IMR-90 (cell line): ENCODE measurements around the gene BRCA1. TPM values are rescaled to one million over a fixed set of nuclear protein-coding genes. Genes with fewer than 3 reads are reported as not detected.

Source experiments
- ATAC-seq: fragments of 200-7000 bp; cut with Tn5 transposase; 2 replicates; pipeline ENCODE4 v1.9.1; 2020; ENCODE audit warnings: low read depth, mild to moderate bottlenecking, moderate library complexity
- BruUV-seq: library from RNA; stranded (reverse); fragments of 400-500 nt; replicated peaks from 2 replicates; lab custom pipeline; 2021; lab: Mats Ljungman, UMichigan
- CTCF ChIA-PET: fragments of 300-600 bp; formaldehyde crosslinking; extraction: SDS; loops from one replicate; lab custom pipeline; 2021; ENCODE audit warnings: antibody characterized with exemption; lab: Yijun Ruan, JAX
- POLR2A ChIA-PET: fragments of 300-600 bp; sonication (Branson Sonifier 250); formaldehyde crosslinking; loops from one replicate; lab custom pipeline; 2022; ENCODE audit warnings: antibody characterized with exemption; ENCODE audit not compliant: unreplicated experiment; lab: Charles Lee
- DNase-seq: peaks from one replicate; pipeline ENCODE4 v3.0.0; 2013
- H2AFZ ChIP-seq: replicated peaks from 2 replicates; pipeline ENCODE3; 2013; ENCODE audit warnings: low read length, mild to moderate bottlenecking; ENCODE audit not compliant: poor library complexity
- H2AK5ac ChIP-seq: 2 replicates; pipeline ENCODE4 v1.6.1; 2013; ENCODE audit warnings: low read depth, low read length, inconsistent platforms
- H2AK9ac ChIP-seq: replicated peaks from 2 replicates; pipeline ENCODE3; 2013; ENCODE audit warnings: mild to moderate bottlenecking, low read depth, low read length, moderate library complexity; ENCODE audit not compliant: poor library complexity
- H2BK120ac ChIP-seq: 2 replicates; pipeline ENCODE4 v1.6.1; 2013; ENCODE audit warnings: low read depth, low read length, inconsistent platforms
- H2BK15ac ChIP-seq: 3 replicates; pipeline ENCODE4 v1.6.1; 2013; ENCODE audit warnings: low read depth, low read length, inconsistent platforms
- H2BK20ac ChIP-seq: 2 replicates; pipeline ENCODE4 v1.6.1; 2013; ENCODE audit warnings: low read depth, mild to moderate bottlenecking, inconsistent platforms, low read length, moderate library complexity
- H2BK5ac ChIP-seq: 2 replicates; pipeline ENCODE4 v1.6.1; 2013; ENCODE audit warnings: mild to moderate bottlenecking, low read depth, low read length, inconsistent platforms; ENCODE audit not compliant: poor library complexity, severe bottlenecking
- H3K14ac ChIP-seq: replicated peaks from 2 replicates; pipeline ENCODE4 v1.6.1; 2013; ENCODE audit warnings: low read depth, low read length, inconsistent platforms
- H3K18ac ChIP-seq: 2 replicates; pipeline ENCODE4 v1.6.1; 2013; ENCODE audit warnings: low read depth, low read length, control low read depth
- H3K23ac ChIP-seq: 2 replicates; pipeline ENCODE4 v1.6.1; 2013; ENCODE audit warnings: low read depth, low read length, inconsistent platforms
- H3K27ac ChIP-seq: 2 replicates; pipeline ENCODE4 v1.5.1; 2013; ENCODE audit warnings: mild to moderate bottlenecking, control low read depth, low read length; ENCODE audit not compliant: insufficient read depth
- H3K27me3 ChIP-seq: 2 replicates; pipeline ENCODE4 v1.6.1; 2013; ENCODE audit warnings: low read length; ENCODE audit not compliant: control insufficient read depth, insufficient read depth
- H3K36me3 ChIP-seq: 2 replicates; pipeline ENCODE4 v1.6.1; 2013; ENCODE audit warnings: low read length, mixed read lengths; ENCODE audit not compliant: control insufficient read depth, insufficient read depth
- H3K4ac ChIP-seq: 2 replicates; pipeline ENCODE4 v1.6.1; 2013; ENCODE audit warnings: low read depth, low read length, inconsistent platforms
- H3K4me1 ChIP-seq: 2 replicates; pipeline ENCODE4 v1.6.1; 2013; ENCODE audit warnings: low read length, mixed read lengths; ENCODE audit not compliant: control insufficient read depth, insufficient read depth
- H3K4me2 ChIP-seq: 2 replicates; pipeline ENCODE4 v1.6.1; 2013; ENCODE audit warnings: low read depth, mild to moderate bottlenecking, control low read depth, low read length, moderate library complexity
- H3K4me3 ChIP-seq: 2 replicates; pipeline ENCODE4 v1.5.1; 2013; ENCODE audit warnings: low read depth, mild to moderate bottlenecking, control low read depth, low read length, moderate library complexity; ENCODE audit not compliant: insufficient read depth
- H3K56ac ChIP-seq: 2 replicates; pipeline ENCODE4 v1.6.1; 2013; ENCODE audit warnings: low read length, inconsistent platforms; ENCODE audit not compliant: insufficient read depth; ENCODE audit errors: extremely low read depth
- H3K79me1 ChIP-seq, 2 experiments: 2 replicates each; pipeline ENCODE4 v1.6.1; 2013; ENCODE audit warnings: low read length in 2 of 2, inconsistent platforms in 1 of 2, low read depth in 1 of 2
- H3K9ac ChIP-seq: 2 replicates; pipeline ENCODE4 v1.6.1; 2013; ENCODE audit warnings: low read depth, low read length, control low read depth
- H3K9me1 ChIP-seq: 2 replicates; pipeline ENCODE4 v1.6.1; 2013; ENCODE audit warnings: low read length, inconsistent platforms; ENCODE audit not compliant: insufficient read depth
- H3K9me3 ChIP-seq: 2 replicates; pipeline ENCODE4 v1.6.1; 2013; ENCODE audit warnings: low read length; ENCODE audit not compliant: control insufficient read depth, insufficient read depth
- H4K20me1 ChIP-seq: 2 replicates; pipeline ENCODE4 v1.6.1; 2013; ENCODE audit warnings: low read length, inconsistent platforms; ENCODE audit not compliant: insufficient read depth
- H4K5ac ChIP-seq: 2 replicates; pipeline ENCODE4 v1.6.1; 2013; ENCODE audit warnings: mild to moderate bottlenecking, low read depth, low read length, control low read depth
- H4K8ac ChIP-seq, 2 experiments: 2 replicates each; pipeline ENCODE4 v1.6.1; 2013; ENCODE audit warnings: low read depth in 2 of 2, low read length in 2 of 2, control low read depth in 1 of 2, inconsistent platforms in 1 of 2
- H4K91ac ChIP-seq: 2 replicates; pipeline ENCODE4 v1.6.1; 2013; ENCODE audit warnings: low read depth, low read length, inconsistent platforms; ENCODE audit not compliant: insufficient read depth
- BHLHE40 ChIP-seq: fragments of 150-350 bp; IDR thresholded peaks from 2 replicates; pipeline ENCODE4 v1.6.1; 2016; ENCODE audit warnings: mild to moderate bottlenecking, low read depth, low read length
- CEBPB ChIP-seq: IDR thresholded peaks from 2 replicates; pipeline ENCODE4 v1.6.1; 2012; ENCODE audit warnings: low read depth, low read length, improper control_type of control experiment
- CHD1 ChIP-seq: IDR thresholded peaks from 2 replicates; pipeline ENCODE4 v1.6.1; 2012; ENCODE audit warnings: low read depth, low read length, improper control_type of control experiment
- FOS ChIP-seq: fragments of 150-350 bp; IDR thresholded peaks from 2 replicates; pipeline ENCODE4 v1.6.1; 2016; ENCODE audit warnings: low read depth, low read length
- MAZ ChIP-seq: IDR thresholded peaks from 2 replicates; pipeline ENCODE4 v1.6.1; 2012; ENCODE audit warnings: low read depth, mild to moderate bottlenecking, low read length, improper control_type of control experiment, moderate library complexity, borderline replicate concordance
- MXI1 ChIP-seq: IDR thresholded peaks from 2 replicates; pipeline ENCODE4 v1.6.1; 2012; ENCODE audit warnings: low read depth, mild to moderate bottlenecking, low read length, moderate library complexity, borderline replicate concordance
- NFE2L2 ChIP-seq: fragments of 150-350 bp; IDR thresholded peaks from 2 replicates; pipeline ENCODE4 v1.6.1; 2016; ENCODE audit warnings: low read depth, mild to moderate bottlenecking, low read length
- POLR2A ChIP-seq: IDR thresholded peaks from 2 replicates; pipeline ENCODE4 v1.6.1; 2012; ENCODE audit warnings: mild to moderate bottlenecking, low read depth, low read length
- RAD21 ChIP-seq: IDR thresholded peaks from 2 replicates; pipeline ENCODE4 v1.6.1; 2012; ENCODE audit warnings: low read length, improper control_type of control experiment
- RFX5 ChIP-seq: IDR thresholded peaks from 2 replicates; pipeline ENCODE4 v1.8.0; 2012; ENCODE audit warnings: low read depth, mild to moderate bottlenecking, low read length, moderate library complexity
- SMC3 ChIP-seq: fragments of 150-350 bp; IDR thresholded peaks from 2 replicates; pipeline ENCODE4 v1.6.1; 2016; ENCODE audit warnings: low read depth, mild to moderate bottlenecking, antibody characterized with exemption, low read length, moderate library complexity
- WGBS, 2 experiments: methylation state at CpG; one replicate each; pipeline versions ENCODE4 v1.1.5 to v1.1.7; 2013; ENCODE audit warnings: missing lambda C conversion rate in 2 of 2; ENCODE audit not compliant: insufficient read length in 1 of 2; ENCODE audit errors: extremely low coverage in 2 of 2; 5-methylcytosine and 5-hydroxymethylcytosine counted together
- dilution Hi-C: fragments of 300-500 bp; cut with HindIII; formaldehyde crosslinking; loops from one replicate; pipeline ENCODE4 v1.14.3; 2018; ENCODE audit warnings: low sequenced_read_pairs; ENCODE audit not compliant: unreplicated experiment
- in situ Hi-C: fragments of 300-500 bp; cut with MboI; formaldehyde crosslinking; loops from 3 replicates; pipeline ENCODE4 v1.14.3; 2019; ENCODE audit warnings: low sequenced_read_pairs, inconsistent platforms, mixed read lengths
- intact Hi-C: fragments of 100-400 bp; cut with micrococcal nuclease; formaldehyde crosslinking; loops from 2 replicates; pipeline ENCODE4 v1.10.0; 2022
- polyA plus RNA-seq, 3 experiments: library from polyadenylated mRNA; depleted of rRNA; stranded (reverse); fragments of >200 nt; gene quantifications; 2 replicates each; pipeline ENCODE4 v1.2.3, GENCODE V29; 2012; ENCODE audit warnings: low replicate concordance in 1 of 3
- total RNA-seq: library from RNA; depleted of rRNA; stranded (reverse); fragments of >200 nt; gene quantifications from 2 replicates; pipeline ENCODE4 v1.2.3, GENCODE V29; 2012
- TF ChIP-seq, protein P1 (sequence below): conservative IDR thresholded peaks from 2 replicates; pipeline ENCODE4 v1.5.1; 2012; ENCODE audit warnings: mild to moderate bottlenecking, low read depth, low read length, improper control_type of control experiment
- TF ChIP-seq, protein P2 (sequence below): fragments of 150-350 bp; IDR thresholded peaks from 2 replicates; pipeline ENCODE4 v1.6.1; 2016; ENCODE audit warnings: low read depth, mild to moderate bottlenecking, low read length, moderate library complexity, borderline replicate concordance

Gene BRCA1
- total and polyA plus RNA-seq, 2 of the 4 experiments (the other 2 are of a cell fraction), result 8.3 to 17.7 TPM

DNA sequence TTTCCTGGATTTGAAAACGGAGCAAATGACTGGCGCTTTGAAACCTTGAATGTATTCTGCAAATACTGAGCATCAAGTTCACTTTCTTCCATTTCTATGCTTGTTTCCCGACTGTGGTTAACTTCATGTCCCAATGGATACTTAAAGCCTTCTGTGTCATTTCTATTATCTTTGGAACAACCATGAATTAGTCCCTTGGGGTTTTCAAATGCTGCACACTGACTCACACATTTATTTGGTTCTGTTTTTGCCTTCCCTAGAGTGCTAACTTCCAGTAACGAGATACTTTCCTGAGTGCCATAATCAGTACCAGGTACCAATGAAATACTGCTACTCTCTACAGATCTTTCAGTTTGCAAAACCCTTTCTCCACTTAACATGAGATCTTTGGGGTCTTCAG is 32.3 kb downstream of the BRCA1 start:
- BruUV-seq, result no TSS peak
- ChIA-PET CTCF (no interaction called here), POLR2A (no interaction called here)
- H4K5ac ChIP-seq, result no peak overlapping the region
- H3K23ac ChIP-seq, result no peak overlapping the region
- H3K18ac ChIP-seq, result no peak overlapping the region
- WGBS, 2 experiments, result 88% methylated on average over 4 of the region's 4 CpGs; no CpG with 5 or more reads in 1 of the 2 experiments
- no peak for ATAC-seq
- no peak overlapping the region for H3K27ac ChIP-seq
- H4K91ac ChIP-seq, result no peak overlapping the region
- no peak overlapping the region for H4K8ac ChIP-seq
- H2BK120ac ChIP-seq, result no peak overlapping the region
- no peaks in the 10 kb centered on the region for H3K36me3 ChIP-seq
- dilution Hi-C loops (no loop called here), in situ Hi-C loops (no loop called here), intact Hi-C loops (no loop called here)
- no peak overlapping the region for H3K9ac ChIP-seq
- no peaks in the 10 kb centered on the region for H3K9me3 ChIP-seq
- H2AK5ac ChIP-seq, result no peak overlapping the region
- no peak overlapping the region for H2AK9ac ChIP-seq
- H3K4me1 ChIP-seq, result no peaks in the 10 kb centered on the region
- H2BK5ac ChIP-seq, result no peak overlapping the region
- H2AFZ ChIP-seq, result no peak overlapping the region
- H3K4ac ChIP-seq, result no peak overlapping the region
- no peaks in the 10 kb centered on the region for H3K27me3 ChIP-seq
- no peaks in the 10 kb centered on the region for H3K79me1 ChIP-seq
- H3K14ac ChIP-seq, result no peak overlapping the region
- no peak overlapping the region for H3K4me2 ChIP-seq
- no peak overlapping the region for H3K4me3 ChIP-seq
- no peak overlapping the region for H2BK15ac ChIP-seq
- H3K56ac ChIP-seq, result no peak overlapping the region
- peak; percentile 5 for DNase-seq
- TF ChIP-seq SMC3, result no peak
- no peak for TF ChIP-seq CEBPB
- TF ChIP-seq RAD21, result no peak
- TF ChIP-seq FOS, result no peak
- TF ChIP-seq, protein P1, sequence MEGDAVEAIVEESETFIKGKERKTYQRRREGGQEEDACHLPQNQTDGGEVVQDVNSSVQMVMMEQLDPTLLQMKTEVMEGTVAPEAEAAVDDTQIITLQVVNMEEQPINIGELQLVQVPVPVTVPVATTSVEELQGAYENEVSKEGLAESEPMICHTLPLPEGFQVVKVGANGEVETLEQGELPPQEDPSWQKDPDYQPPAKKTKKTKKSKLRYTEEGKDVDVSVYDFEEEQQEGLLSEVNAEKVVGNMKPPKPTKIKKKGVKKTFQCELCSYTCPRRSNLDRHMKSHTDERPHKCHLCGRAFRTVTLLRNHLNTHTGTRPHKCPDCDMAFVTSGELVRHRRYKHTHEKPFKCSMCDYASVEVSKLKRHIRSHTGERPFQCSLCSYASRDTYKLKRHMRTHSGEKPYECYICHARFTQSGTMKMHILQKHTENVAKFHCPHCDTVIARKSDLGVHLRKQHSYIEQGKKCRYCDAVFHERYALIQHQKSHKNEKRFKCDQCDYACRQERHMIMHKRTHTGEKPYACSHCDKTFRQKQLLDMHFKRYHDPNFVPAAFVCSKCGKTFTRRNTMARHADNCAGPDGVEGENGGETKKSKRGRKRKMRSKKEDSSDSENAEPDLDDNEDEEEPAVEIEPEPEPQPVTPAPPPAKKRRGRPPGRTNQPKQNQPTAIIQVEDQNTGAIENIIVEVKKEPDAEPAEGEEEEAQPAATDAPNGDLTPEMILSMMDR, result no peak
- TF ChIP-seq RFX5, result no peak
- TF ChIP-seq NFE2L2, result no peak
- no peak for TF ChIP-seq MXI1
- no peak for TF ChIP-seq BHLHE40
- TF ChIP-seq POLR2A, result no peak
- TF ChIP-seq, protein P2, sequence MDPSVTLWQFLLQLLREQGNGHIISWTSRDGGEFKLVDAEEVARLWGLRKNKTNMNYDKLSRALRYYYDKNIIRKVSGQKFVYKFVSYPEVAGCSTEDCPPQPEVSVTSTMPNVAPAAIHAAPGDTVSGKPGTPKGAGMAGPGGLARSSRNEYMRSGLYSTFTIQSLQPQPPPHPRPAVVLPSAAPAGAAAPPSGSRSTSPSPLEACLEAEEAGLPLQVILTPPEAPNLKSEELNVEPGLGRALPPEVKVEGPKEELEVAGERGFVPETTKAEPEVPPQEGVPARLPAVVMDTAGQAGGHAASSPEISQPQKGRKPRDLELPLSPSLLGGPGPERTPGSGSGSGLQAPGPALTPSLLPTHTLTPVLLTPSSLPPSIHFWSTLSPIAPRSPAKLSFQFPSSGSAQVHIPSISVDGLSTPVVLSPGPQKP, result no peak
- TF ChIP-seq CHD1, result no peak
- no peak for TF ChIP-seq MAZ
- H3K9me1 ChIP-seq, result 0 out of 2 replicates have a peak, but pooled peaks cover 6% of the 10 kb centered on the region
- H2BK20ac ChIP-seq, result no peak overlapping the region
- no peaks in the 10 kb centered on the region for H4K20me1 ChIP-seq
